ENCODE measurements around the gene ZNF385B. TPM values are rescaled to one million over a fixed set of nuclear protein-coding genes. Genes with fewer than 3 reads are reported as not detected.

Gene ZNF385B
- polyA plus RNA-seq, 1 donor (not counting 4 experiments of a cell fraction or from before 2014, with no cell fraction given) = 0.17 TPM

GRCh38 chr2:179849719-179850118 is 11.7 kb downstream of the ZNF385B start:
- H3K9ac ChIP-seq (ENCODE audit: control insufficient read depth, extremely low read depth, insufficient read depth, low read length) = no peak overlapping the region
- no peak overlapping the region for H3K4me2 ChIP-seq (ENCODE audit: control insufficient read depth, extremely low read depth, insufficient read depth, low read depth, low read length)
- DNase-seq (ENCODE audit: low read depth, low spot score) = no peak
- no peak for TF ChIP-seq EZH2 (IDR thresholded peaks at IDR 0.05; ENCODE audit: low read length)
- TF ChIP-seq, protein P1, sequence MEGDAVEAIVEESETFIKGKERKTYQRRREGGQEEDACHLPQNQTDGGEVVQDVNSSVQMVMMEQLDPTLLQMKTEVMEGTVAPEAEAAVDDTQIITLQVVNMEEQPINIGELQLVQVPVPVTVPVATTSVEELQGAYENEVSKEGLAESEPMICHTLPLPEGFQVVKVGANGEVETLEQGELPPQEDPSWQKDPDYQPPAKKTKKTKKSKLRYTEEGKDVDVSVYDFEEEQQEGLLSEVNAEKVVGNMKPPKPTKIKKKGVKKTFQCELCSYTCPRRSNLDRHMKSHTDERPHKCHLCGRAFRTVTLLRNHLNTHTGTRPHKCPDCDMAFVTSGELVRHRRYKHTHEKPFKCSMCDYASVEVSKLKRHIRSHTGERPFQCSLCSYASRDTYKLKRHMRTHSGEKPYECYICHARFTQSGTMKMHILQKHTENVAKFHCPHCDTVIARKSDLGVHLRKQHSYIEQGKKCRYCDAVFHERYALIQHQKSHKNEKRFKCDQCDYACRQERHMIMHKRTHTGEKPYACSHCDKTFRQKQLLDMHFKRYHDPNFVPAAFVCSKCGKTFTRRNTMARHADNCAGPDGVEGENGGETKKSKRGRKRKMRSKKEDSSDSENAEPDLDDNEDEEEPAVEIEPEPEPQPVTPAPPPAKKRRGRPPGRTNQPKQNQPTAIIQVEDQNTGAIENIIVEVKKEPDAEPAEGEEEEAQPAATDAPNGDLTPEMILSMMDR (optimal IDR thresholded peaks at IDR 0.05 in 1 of 3, IDR thresholded peaks at IDR 0.05 in 1 of 3, conservative IDR thresholded peaks at IDR 0.05 in 1 of 3; ENCODE audit: extremely low read depth in 1 of 3, insufficient read depth in 2 of 3, low read length in 3 of 3) = no peak
- H3K9me3 ChIP-seq (ENCODE audit: control insufficient read depth, low read depth, low read length) = no peaks in the 10 kb centered on the region
- dilution Hi-C loops (cut with MboI; ENCODE audit: extremely low pct_ligation_motif_present, low sequenced_read_pairs) = no loop called here
- H4K20me1 ChIP-seq (ENCODE audit: control insufficient read depth, extremely low read depth, insufficient read depth, low read length) = no peaks in the 10 kb centered on the region
- H3K4me3 ChIP-seq (ENCODE audit: control insufficient read depth in 2 of 3, extremely low read depth in 1 of 3, insufficient read depth in 2 of 3, low read depth in 1 of 3, low read length in 3 of 3) = no peak overlapping the region
- H3K27ac ChIP-seq (ENCODE audit: control insufficient read depth, insufficient read depth, low read length) = no peak overlapping the region
- no peaks in the 10 kb centered on the region for H3K36me3 ChIP-seq (ENCODE audit: control insufficient read depth in 2 of 2, extremely low read depth in 1 of 2, insufficient read depth in 2 of 2, low read length in 2 of 2)
- no peaks in the 10 kb centered on the region for H3K4me1 ChIP-seq (ENCODE audit: control insufficient read depth, extremely low read depth, insufficient read depth, low read length)
- no peak overlapping the region for H2AFZ ChIP-seq (ENCODE audit: control insufficient read depth, low read length)
- H3K79me2 ChIP-seq (ENCODE audit: control insufficient read depth, insufficient read depth, low read length) = no peaks in the 10 kb centered on the region
- no peaks in the 10 kb centered on the region for H3K27me3 ChIP-seq (ENCODE audit: control insufficient read depth, extremely low read depth, insufficient read depth, low read length)
- FAIRE-seq = no peak
- no peaks in the 10 kb centered on the region for H3K9me1 ChIP-seq (ENCODE audit: control insufficient read depth, extremely low read depth, insufficient read depth, low read length)

DNA sequence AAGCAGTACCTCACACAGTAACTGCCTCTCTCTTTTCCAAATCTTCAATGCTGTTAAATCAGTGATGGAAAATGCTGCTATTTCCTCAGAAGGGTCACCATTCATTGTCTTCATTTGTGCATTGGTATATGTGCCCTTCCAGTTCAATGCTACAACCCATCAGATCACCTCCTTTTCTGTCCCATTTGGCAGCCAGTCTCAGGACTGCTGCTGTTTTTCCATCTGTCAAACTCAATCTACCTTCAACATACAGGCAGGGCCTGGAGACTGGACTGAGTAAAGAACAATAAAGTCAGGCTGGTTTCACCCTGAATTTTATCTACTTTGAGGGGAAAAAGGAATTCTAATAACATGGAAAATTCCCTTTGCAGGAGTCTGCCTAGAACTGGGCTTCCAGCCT is 17.9 kb downstream of the ZNF385B start:
- Histone ChIP-seq H3K4me1 (ENCODE audit: control insufficient read depth, extremely low read depth, insufficient read depth, low read length) (no peaks in the 10 kb centered on the region), H3K9me1 (ENCODE audit: control insufficient read depth, extremely low read depth, insufficient read depth, low read length) (no peaks in the 10 kb centered on the region), H4K20me1 (ENCODE audit: control insufficient read depth, extremely low read depth, insufficient read depth, low read length) (no peaks in the 10 kb centered on the region), H3K27ac (ENCODE audit: control insufficient read depth, insufficient read depth, low read length) (no peak overlapping the region), H3K9ac (ENCODE audit: control insufficient read depth, extremely low read depth, insufficient read depth, low read length) (no peak overlapping the region), H2AFZ (ENCODE audit: control insufficient read depth, low read length) (no peak overlapping the region), H3K9me3 (ENCODE audit: control insufficient read depth, low read depth, low read length) (no peaks in the 10 kb centered on the region), H3K27me3 (ENCODE audit: control insufficient read depth, extremely low read depth, insufficient read depth, low read length) (no peaks in the 10 kb centered on the region), H3K4me2 (ENCODE audit: control insufficient read depth, extremely low read depth, insufficient read depth, low read depth, low read length) (no peak overlapping the region), H3K4me3 (ENCODE audit: control insufficient read depth in 2 of 3, extremely low read depth in 1 of 3, insufficient read depth in 2 of 3, low read depth in 1 of 3, low read length in 3 of 3) (no peak overlapping the region), H3K36me3 (ENCODE audit: control insufficient read depth in 2 of 2, extremely low read depth in 1 of 2, insufficient read depth in 2 of 2, low read length in 2 of 2) (no peaks in the 10 kb centered on the region), H3K79me2 (ENCODE audit: control insufficient read depth, insufficient read depth, low read length) (no peaks in the 10 kb centered on the region)
- DNase-seq (ENCODE audit: low read depth, low spot score) = no peak
- FAIRE-seq = no peak
- TF ChIP-seq, protein P1 (optimal IDR thresholded peaks at IDR 0.05 in 1 of 3, IDR thresholded peaks at IDR 0.05 in 1 of 3, conservative IDR thresholded peaks at IDR 0.05 in 1 of 3; ENCODE audit: extremely low read depth in 1 of 3, insufficient read depth in 2 of 3, low read length in 3 of 3) = no peak
- no peak for TF ChIP-seq EZH2 (IDR thresholded peaks at IDR 0.05; ENCODE audit: low read length)
- dilution Hi-C loops (cut with MboI; ENCODE audit: extremely low pct_ligation_motif_present, low sequenced_read_pairs) = no loop called here
